NCI-H82 treated with DMSO at 0.1 percent for 48 hours (cell line): ENCODE measurements around the gene USH2A.

Experiments used
- DNase-seq: peaks from one replicate; lab custom pipeline; 2025; ENCODE audit not compliant: unreplicated experiment; lab: John Stamatoyannopoulos, UW

The USH2A gene

DNA sequence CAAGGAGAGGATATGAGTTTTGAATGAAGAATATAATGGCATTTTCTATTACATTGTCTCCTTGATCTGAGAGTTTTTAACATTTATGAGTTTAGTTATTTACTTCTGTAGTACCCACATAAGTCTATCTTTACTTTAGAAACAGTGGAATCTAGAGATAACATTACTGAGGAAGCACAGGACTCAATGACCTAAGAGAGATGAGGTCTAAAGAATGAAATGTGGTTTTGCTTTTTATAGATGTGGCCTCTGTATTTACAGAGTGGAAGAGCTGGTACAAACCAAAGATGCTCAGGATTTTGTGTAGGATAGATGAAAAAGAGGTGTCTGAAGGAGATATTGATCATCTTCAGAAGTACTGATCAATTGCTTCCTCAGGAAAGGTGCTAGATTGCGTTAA is 678.8 kb downstream of the USH2A start:
- DNase-seq = no peak

DNA sequence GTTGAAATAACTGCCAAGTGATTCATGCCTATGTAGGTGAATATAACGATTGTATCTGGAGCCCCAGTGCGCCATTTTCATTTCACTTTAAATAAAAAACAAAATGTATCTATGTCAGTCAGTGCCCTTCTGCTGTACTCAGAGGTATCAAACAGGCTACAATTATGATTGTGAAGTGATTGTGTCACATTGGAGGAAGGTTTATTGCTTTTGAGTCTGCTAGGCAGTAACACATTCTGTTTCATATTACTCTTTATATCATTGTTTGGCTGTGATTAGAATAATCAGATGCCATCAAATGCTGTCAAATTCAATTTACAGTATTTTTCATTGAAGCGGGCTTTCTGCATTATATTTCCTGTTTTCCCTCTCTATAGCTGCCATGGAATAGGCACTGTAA is 684.2 kb downstream of the USH2A start:
- DNase-seq = no peak

DNA sequence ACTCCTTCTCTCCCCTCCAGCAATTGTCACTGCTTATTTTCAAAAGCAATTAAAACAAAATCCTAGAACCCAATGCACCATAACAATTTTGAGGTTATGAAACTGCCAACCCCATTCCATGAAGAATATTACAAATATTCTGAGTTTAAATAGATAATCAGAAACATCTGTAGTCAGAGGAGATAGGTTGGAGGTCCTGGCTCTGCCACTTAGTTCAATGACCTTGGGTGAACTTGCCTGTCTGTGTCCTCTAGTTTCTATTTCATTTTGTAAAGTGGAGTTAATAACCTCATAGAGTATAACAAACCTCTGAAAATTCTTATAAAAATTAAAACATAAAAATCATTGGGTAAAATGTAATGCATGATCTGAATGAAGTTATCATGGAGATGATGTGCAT is 691.5 kb downstream of the USH2A start:
- DNase-seq = no peak

GRCh38 chr1:215730600-215730999 is 692.6 kb downstream of the USH2A start:
- DNase-seq = no peak

GRCh38 chr1:215728169-215728568 is 695.1 kb downstream of the USH2A start:
- DNase-seq = no peak

DNA sequence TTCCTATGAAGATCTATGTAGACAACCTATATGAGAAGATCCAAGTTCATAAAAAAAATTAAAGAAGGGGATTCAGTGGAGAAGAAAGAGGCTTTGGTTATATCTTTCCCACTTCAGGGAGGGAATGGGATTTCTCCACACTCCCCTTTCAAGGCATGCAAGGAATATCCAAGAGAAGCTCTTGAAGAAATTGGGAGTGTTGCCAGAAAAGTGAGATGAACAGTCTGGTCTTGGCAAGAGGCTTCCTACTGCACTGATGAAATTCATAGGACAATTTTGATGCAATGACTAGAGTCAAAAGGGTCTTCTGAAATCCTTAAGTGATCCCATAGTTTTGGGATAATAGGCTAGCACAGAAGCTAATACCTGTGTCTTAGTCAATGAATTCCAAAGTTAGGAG is 703.1 kb downstream of the USH2A start:
- no peak for DNase-seq

DNA sequence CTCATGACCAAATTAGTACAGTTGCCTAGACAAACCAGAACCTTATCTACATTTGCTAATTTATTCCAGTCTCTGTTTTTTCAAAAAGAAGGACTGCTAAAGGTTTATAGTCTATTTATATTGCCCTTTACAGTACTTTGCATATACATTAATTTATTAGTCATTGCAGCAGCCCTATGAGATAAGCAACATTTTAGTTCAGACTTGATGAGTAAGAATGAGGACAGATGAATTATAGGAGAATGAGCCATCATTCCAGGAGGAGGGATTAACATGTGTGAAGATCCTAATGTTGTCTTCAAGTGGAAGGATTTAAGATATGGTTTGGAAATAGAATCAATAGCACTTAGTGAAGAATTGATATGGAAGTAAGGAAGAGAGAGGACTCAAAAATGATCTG is 703.7 kb downstream of the USH2A start:
- DNase-seq = no peak

- no peak for DNase-seq
These were observed 704.5 kb downstream of the USH2A start for GRCh38 chr1:215718575-215719287.

DNA sequence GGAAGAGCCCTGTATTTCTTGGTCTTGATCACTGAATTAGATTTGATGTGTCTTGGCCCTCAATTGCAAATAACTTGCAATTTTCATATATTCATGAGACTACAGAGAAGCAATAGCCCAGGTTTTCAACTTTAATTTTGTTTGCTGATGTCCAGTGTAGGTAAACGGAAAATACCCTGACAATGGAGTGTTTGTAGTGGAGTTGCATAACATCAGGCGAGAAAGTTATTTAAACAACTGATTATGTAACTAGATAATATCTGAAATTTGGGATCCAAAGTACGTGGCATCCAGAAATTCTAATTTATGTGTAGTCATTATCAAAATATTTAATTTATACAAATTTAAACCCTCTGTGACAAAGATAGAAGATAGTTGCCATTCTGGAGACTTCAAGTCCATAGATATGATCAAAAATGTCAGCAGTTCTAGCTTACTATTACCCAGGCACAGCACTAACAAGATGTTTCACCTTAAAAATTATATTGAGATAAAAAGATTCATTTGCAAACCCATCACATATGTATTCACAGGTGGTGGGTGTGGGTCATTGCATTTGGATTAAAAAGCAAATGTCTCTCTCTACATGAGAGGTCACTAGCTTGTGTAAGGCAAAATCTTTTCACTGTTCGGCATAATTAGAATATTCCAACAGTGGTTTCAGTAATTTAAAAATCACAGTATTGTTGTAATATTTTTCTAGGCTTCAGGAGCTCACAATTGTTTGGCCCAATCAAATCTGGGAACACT is 705.4 kb downstream of the USH2A start:
- no peak for DNase-seq

DNA sequence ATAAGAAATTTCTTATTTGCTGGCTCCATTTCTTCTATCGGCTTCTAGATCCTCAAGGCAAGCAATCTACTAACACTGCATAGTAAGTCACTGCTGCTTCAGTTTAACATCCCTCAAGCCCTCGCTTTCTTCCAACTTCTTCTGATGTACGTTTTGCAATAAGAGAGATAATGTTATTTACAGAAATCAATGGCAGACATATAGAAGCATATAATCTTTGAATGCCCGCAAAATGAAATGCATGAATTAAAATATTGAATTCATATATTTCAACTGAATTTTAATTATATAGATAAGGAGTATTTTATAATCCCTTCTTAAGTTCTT is 712.4 kb downstream of the USH2A start:
- DNase-seq = no peak

DNA sequence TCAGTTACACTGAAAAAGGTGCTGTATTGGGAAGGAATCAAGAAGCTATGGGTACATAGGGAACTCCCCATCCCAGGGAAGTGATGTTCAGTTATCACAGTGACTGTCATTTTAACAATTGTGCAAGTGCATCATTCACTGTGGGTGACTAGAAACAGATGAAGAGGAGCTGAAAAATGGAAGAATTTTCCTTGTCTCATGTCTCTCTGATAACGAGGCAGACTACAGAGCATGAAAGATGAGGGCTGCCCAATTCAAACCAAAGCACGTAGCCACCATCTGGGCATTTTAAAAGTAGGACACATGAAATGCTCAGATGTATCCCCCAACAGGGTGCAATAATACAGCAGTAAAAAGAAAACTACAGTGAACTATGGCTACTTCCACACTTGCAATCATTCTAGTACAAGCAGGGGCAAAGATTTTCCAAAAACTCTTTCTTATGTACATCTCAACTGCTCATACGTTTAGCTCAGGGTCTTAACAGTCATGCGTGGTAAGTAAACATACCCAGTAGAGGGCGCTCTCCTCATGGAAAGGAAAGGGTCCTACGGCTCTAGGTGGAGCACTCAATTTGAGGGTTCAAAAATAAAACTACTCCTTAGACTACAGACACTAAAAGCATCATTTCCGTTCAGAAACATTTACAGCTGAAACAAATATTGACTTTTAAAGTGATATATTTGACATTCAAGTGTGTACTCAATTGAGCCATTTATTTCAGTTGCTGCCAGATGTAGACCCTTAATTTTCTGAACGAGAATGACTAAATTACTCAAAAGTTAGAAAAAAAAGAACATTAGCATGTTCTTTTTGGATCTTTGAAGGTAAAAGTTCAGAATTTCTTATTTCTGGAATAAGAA is 713.0 kb downstream of the USH2A start:
- peak; percentile 79 for DNase-seq

- DNase-seq = no peak
These were observed 719.0 kb downstream of the USH2A start for GRCh38 chr1:215704089-215704860.

DNA sequence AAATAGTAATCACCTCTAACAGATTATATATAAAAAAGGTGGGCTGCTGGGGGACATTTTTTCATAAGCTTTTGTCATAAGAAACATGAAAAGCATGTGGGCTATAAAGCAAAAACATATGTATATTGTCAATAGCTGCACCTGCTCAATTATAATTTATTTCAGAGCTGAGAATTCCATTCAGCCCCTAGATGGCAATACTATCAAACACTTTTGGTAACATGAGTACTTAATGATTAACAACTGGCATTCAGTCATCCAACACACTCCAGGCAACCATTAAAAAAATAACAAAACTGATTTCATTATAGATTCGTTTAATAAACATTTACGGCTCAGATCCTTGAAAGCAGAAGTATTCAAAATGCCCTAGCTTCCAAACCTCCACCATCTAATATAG is 741.0 kb downstream of the USH2A start:
- DNase-seq = no peak

DNA sequence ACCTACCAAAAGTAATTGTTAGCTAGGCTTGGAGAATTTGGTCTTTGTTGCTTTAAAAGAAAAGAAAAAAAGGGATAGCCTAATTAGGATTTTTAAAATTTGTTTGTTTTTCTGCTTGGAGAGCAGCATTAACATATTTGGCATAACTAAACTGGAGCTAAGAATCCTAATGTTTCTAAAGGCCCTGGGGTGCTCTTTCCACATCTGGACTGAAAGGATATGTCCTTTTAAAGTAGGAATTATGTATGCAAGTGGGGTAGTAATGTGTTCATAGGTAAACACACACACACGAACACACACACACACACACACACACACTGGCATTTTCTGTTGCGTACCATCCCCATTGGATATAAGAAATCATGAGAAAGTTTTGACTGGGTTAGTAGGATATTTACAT is 742.2 kb downstream of the USH2A start:
- DNase-seq = no peak

- no peak for DNase-seq
These were observed 744.0 kb downstream of the USH2A start for GRCh38 chr1:215679231-215679630.

DNA sequence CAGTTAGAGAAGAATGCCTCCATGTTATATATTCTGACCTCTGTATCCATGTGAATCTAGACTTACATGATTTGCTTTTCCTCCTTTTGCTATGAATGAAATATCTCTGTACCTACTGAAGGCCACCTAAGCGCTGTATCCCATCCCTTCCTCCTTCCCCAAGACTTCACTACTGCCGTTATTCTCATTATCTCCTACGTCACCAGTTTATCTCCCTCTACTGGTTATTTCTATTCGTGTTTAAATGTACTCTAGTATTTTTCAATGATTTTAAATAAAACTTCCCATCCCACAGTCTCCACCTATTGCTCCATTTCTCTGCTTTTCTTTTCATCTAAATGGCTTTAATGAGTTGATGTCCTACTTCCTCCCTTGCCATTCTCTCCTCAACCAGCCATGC is 746.1 kb downstream of the USH2A start:
- no peak for DNase-seq

DNA sequence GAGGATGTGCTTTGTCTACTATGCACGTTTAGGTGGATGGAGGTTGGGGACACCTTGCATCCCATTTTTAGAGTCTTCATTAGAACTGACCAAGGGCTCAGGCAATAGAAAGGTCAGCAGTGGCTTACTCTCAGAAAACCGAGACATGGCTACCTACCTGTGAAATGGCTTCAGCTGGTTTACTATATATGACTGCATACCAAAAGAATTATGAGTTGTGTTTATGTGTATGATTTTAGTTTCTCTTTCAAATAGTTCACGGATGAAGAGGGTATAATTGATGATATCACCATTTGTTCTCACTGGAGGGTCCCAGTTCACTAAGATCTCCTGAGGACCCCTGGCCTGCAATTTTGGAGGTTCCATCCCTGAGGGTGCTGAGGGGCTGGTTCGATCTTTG is 749.3 kb downstream of the USH2A start:
- DNase-seq = no peak

DNA sequence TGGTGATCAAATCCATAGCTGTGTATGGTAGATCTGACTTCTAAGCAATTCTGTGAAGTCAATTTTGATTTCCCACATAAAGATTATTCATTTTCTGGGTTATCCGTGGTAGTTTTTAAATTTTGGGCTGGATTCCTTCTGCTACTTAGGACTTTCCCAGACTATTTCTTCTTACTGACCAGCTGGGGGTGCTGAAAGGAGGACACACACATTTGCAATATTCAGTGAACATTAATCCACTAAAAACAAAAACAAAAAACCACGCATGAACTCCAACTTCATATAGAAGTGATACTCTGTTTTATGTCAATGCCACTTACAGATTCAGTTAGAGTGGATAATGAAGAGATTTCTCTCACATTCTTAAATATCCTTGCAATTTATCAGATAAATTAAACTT is 750.8 kb downstream of the USH2A start:
- no peak for DNase-seq

GRCh38 chr1:215669806-215670491 is 753.3 kb downstream of the USH2A start:
- no peak for DNase-seq

- DNase-seq = no peak
These were observed 755.5 kb downstream of the USH2A start for GRCh38 chr1:215667761-215668160.

- DNase-seq = no peak
These were observed 758.0 kb downstream of the USH2A start for GRCh38 chr1:215665215-215665614.
